Amygdala (tissue), 56 donors: ENCODE results near the gene SP3.

Experiments used
- DNase-seq, 56 donors: peaks; one replicate each; lab custom pipeline; 2025; lab: John Stamatoyannopoulos, UW

SP3 gene

GRCh38 chr2:173997753-173998152 lies 32.6 kb upstream of the SP3 start:
- DNase-seq = no peak

- DNase-seq = peak in 25 of 56 donors; percentile 4 to 57 (median 22)
Observed at GRCh38 chr2:173997269-173997668, 32.1 kb upstream of the SP3 start.

- no peak for DNase-seq
Observed at GRCh38 chr2:173996766-173997165, 31.6 kb upstream of the SP3 start.

DNA sequence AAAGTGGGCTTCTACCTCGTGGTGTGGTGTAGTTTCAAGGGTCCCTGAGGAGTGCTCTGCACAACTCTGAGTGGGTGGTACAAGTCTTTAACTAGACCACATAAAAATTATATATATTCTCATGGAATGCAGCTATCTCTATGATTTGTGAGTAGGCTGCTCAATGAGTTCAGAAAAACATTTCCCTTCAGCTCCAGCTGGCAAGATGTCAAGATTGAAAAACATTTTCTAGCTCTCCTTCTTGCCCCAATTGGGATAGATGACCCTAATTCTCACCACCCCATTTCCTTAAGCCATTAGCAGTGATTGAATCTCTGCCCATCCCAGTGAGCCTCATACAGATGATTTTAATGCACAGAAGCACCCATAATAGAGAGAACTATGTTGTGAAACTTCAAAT lies 28.3 kb upstream of the SP3 start:
- no peak for DNase-seq

DNA sequence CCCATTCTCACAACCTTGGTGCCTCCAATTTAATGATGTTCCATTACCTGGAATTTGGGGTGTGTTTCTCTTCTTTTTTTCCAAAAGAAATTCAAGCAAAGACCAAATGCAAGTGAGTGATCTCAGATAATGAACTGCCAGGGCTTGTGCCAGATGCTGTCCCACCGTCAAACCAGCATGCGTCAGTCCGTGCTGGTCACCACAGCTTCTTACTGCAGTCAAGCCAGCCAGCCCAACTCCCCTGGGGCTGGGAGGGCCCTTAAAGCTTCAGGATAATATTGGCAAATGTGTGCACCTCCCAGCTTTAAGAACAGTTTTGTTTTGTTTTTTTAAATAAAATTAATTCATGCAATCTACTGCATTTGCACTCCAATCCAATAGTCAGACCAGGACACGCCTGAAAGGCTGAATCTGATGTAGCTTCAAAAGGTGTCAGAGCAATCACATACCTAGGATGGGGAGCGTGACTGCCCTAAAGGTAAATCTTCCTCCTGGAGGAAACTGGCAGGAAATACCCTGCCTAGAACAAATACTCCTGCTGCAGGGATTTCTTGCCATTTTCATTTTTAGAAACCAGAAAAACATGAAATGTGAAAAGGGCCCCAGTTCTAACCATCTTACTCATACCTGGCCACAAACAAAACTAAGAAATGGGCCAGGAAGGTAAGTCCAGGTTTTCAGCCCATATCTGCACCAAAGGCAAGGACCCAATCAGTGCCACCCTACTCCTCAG lies 26.8 kb upstream of the SP3 start:
- DNase-seq = no peak

DNA sequence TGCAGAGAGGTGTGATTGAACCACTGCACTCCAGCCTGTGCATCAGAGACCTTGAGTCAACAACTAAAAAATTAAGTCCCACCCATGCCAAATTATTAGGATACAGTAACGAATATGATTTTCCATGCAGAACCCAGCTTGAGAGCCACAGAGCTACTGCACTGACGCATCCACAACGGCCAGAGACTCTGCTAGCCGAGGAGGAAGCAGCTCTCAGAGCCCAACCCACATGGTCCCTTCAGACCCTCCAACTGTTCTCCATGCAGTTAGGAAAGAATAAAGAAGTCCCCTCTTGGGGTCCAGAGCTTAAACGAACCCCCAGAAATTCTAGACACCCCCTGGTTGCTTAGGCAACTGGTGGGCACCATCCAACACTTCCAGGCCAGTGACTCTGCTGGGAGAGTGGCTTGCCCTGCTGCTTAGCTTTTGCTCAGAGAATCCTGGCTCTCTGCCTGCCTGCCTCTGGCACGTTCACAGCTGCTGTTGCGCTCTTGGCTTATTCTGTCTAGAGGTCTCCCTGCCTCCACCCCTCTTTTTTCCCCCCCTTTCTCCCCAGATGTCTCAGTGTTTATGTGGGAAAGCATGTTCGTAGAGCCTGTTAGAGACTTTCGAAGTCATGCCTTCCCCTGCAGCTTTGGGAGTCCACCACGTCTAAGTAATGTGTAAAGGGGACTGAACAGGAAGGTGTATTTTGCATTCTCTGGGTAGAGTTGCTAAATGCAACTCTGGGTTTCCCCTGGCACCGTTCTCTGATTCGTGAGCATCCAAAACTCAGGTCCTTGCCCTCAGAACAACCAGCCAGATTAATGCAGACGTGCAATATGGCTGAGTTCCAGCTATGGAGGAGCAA lies 26.0 kb upstream of the SP3 start:
- DNase-seq = peak in 11 of 56 donors; percentile 5 to 42 (median 12)

- DNase-seq = no peak
Observed at GRCh38 chr2:173990245-173990644, 25.1 kb upstream of the SP3 start.

GRCh38 chr2:173989884-173990215 lies 24.7 kb upstream of the SP3 start:
- DNase-seq = no peak

DNA sequence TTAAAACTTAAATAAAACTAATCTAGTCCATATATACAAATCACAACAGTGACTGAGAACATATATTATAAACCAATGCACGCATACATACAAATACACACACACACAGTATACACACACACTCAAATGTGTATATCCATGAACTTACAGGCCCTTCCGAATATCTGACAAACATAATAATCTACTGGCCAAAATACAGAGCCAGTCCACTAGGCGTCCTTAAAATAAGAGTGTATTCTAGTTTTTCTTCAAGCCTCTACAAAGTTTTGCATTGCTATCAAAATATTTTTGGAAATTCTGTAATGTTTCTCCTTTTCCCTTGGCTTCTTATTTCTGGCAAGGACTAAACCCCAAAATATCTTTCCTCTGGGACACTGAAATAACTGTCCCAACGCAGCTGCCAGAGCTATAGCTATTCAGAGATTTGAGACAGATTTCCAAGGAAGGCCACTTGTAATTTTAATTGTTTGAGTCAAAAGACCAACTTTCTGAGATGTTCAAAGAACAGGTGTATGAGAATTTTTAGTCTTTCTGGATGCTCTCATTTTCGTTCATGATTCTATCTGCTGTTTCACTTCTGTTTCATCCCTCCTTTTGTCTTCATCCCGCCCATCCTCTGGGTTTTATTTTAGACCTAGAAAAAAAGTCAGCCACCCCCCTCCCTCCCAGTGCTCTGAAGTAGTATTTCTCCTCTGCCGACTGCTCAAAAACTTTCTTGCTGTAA lies 24.1 kb upstream of the SP3 start:
- no peak for DNase-seq

- DNase-seq = no peak
Observed at GRCh38 chr2:173986805-173987204, 21.6 kb upstream of the SP3 start.

DNA sequence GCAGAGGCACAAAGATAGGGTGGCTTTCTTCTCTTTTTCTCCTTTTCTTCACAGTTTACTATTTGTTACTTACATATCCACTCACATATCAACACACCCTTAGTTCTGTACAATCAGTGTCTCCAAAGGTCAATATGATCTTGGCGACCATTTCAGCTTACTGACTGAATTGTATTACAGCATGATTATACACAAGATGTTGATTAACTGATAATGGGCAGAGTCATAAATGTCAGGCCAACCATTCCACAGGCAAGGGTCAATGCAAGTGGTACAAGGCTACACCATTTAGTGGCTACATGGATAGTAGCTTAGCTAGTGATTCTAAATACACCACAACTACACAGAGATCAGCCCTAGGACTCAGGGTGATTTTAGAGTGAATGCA lies 20.4 kb upstream of the SP3 start:
- no peak for DNase-seq

DNA sequence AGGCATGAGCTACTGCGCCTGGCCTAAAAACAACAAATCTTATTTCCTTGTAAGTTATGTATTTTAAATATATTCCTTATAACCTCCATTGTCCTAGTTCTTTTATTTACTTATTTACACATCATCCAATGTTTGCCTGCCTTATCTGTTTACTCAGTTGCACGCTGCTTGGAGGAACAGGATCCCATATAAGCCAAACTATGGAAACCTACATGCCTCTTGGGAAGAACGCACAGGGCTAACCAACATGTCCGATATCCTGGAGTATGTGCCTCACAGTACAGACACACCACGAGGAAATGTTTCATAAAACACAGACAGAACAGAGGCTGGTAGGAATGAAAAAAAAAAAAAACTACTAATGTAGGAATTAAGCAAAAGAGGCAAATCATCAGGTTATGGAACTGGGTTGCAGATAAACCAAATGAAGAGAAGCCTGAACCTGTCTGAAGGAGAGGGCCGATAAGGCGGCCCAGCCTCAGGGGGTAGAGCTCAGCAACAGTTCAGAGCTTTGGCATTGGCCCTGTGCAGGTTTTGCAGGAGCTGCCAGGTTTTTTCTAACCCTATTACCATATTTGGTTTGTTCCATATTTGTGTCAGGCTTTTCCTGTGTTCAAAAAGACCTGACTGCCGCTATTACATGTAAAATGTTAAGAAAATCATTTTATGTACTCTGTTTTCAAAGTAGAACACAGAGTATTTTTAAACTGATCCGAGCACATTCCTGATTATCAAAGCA lies 19.9 kb upstream of the SP3 start:
- DNase-seq = no peak

GRCh38 chr2:173983391-173983871 lies 18.3 kb upstream of the SP3 start:
- peak in 5 of 56 donors; percentile 18 to 31 (median 27) for DNase-seq

- peak in 29 of 56 donors; percentile 3 to 56 (median 20) for DNase-seq
Observed at GRCh38 chr2:173982918-173983317, 17.7 kb upstream of the SP3 start.

DNA sequence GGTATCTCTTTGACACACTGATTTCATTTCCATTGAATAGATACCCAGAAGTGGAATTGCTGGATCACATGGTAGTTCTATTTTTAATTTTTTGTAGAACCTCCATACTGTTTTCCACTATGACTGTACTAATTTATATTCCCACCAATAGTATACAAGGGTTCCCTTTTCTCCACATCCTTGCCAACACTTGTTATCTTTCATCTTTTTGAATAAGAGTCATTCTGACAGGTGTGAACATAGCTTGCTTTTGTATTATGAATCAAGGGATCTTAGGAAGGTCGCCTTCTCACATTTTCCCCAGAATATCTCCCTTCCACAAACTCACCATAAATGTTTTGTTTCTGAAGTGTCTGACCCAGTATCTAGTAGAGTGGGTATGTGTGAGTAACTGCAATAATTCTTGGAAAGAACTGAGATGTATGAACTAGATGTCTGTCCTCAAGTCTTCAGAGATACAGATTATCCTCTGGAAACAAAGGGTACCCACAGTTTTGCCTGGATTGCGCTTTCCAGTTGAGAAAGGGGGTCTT lies 17.1 kb upstream of the SP3 start:
- DNase-seq = no peak

- no peak for DNase-seq
Observed at GRCh38 chr2:173981520-173981919, 16.3 kb upstream of the SP3 start.

DNA sequence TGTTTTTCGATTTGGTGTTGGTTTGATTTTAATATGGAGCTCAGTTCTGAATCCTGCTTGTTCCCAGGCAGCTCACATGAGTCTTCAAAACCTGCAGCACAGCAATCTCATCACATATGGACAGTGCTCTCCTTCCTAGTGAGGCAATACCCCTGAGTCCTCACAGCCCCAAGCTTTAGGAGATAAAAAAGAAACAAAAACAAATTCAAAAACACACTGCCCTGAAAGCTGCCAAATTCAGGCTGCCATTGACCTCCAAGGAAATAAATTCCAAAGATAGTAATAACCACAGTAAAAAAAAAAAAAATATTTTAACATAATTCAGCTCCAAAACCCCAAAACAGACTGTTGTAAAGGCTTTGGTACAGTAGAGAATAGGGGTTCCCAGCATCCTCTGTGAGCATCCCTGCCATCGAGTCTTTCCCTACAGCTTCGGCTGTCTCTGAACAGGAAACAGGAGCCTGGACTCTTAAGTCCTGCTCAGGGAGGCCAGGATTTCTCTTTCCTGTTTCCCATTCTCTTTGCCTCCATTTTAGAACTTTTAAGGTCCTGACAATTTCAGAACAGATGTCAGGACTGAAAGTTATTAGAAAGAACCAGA lies 14.7 kb upstream of the SP3 start:
- DNase-seq = no peak

- DNase-seq = no peak
Observed at GRCh38 chr2:173978447-173978846, 13.3 kb upstream of the SP3 start.

GRCh38 chr2:173972636-173973035 lies 7.5 kb upstream of the SP3 start:
- DNase-seq = no peak

DNA sequence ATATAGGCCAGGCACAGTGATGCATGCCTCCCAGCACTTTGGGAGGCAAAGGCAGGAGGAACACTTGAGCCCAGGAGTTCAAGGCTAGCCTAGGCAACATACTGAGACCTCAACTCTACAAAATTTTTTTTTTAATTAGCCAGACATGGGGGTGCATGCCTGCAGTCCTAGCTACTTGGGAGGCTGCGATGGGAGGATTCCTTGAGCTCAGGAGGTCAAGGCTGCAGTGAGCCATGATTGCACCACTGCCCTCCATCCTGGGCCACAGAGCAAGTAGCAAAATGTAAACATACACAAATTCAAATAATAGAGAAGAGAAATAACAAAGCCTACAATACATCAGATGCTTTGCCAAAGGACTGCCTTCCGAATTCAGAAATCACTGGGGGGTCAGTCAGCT lies 7.0 kb upstream of the SP3 start:
- DNase-seq = no peak
